ENCODE results near the gene PTPRN2. TPM values are rescaled to one million over a fixed set of nuclear protein-coding genes. Genes with fewer than 3 reads are reported as not detected.

PTPRN2 gene
- total RNA-seq, 1 donor from 2014 or later, result 0.33 TPM

DNA sequence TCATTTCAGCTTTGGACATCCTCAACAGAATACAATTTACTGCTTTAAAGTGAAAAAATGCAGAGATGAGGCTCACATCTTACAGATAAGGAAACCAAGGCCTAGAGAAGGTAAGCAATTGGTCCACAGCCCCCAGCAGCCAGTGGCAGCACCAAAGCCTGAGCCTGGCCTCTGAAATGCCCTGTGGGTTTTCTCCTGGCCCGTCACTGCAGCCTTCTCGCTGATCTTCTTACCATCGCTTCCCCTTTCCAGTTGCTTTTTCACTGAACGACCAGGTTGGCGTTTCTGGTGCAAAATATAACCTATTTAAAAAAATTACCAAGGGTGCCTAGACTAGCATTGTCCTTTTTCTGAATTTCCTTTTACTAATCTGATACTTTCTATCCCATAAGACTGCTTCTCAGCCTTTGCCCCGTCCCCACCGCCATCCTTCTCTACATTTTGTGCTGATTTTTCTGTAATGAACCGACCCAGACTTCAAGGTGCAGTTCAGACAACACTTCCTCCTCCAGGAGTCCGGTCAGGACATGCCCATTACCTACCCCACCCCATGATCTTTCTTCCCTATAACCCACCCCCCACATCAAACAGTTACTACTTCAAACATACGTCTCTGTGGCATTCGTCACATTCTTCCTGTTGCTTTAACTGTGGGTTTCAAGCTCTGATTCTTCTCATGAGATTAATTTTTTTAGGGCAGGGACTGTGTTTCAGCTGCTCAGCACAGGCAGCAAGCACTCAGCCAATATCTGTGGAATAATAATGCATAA is 961.5 kb downstream of the PTPRN2 start:
- DNase-seq (ENCODE audit: low spot score) (no peak), ATAC-seq (no peak)

DNA sequence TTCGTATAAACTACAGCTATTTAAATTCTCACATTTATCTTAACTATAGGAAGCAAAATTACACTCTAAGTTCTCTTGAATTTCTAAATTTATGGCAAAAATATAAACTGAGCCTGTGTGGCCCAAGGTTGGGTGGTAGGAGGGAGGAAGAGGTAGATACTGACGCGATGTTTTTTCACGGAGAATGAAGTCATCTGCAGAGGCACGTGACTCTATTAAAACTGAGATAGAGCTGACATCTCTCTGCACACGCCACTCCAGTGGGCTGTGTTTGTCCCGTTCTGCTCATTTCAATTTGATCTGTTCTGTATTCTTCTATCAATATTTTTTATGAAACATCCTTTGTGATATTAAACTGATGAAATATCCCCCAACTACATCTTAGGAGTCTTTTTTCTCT is 964.1 kb downstream of the PTPRN2 start:
- DNase-seq (ENCODE audit: low spot score) (no peak), ATAC-seq (no peak)

- ATAC-seq (no peak), DNase-seq (ENCODE audit: low spot score) (no peak)
Measured at GRCh38 chr7:157622408-157623205, 965.0 kb downstream of the PTPRN2 start.

DNA sequence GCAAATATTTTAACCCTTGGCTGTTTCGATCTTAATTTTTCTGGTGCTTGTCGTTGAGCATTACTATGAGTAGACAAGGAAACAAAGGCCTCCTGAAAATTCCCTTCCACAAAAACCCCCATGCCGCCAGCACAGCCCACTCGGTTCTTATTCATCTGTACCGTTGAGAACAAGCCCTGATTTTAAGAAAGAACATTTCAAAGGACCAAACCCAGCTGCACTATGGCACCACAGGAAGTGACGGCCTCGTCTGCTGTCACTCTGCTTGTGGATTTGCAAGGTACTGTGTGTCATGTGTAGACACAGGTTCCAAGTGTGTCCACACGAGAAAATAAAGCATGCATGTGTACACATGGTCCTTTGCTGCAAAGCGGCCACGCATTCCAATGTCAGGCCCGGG is 965.6 kb downstream of the PTPRN2 start:
- DNase-seq (ENCODE audit: low spot score) (no peak), ATAC-seq (no peak)

- DNase-seq (ENCODE audit: low spot score) (no peak), ATAC-seq (peak; percentile 51)
Measured at GRCh38 chr7:157621131-157621681, 966.4 kb downstream of the PTPRN2 start.

GRCh38 chr7:157620616-157621015 is 967.0 kb downstream of the PTPRN2 start:
- ATAC-seq (no peak), DNase-seq (ENCODE audit: low spot score) (no peak)

DNA sequence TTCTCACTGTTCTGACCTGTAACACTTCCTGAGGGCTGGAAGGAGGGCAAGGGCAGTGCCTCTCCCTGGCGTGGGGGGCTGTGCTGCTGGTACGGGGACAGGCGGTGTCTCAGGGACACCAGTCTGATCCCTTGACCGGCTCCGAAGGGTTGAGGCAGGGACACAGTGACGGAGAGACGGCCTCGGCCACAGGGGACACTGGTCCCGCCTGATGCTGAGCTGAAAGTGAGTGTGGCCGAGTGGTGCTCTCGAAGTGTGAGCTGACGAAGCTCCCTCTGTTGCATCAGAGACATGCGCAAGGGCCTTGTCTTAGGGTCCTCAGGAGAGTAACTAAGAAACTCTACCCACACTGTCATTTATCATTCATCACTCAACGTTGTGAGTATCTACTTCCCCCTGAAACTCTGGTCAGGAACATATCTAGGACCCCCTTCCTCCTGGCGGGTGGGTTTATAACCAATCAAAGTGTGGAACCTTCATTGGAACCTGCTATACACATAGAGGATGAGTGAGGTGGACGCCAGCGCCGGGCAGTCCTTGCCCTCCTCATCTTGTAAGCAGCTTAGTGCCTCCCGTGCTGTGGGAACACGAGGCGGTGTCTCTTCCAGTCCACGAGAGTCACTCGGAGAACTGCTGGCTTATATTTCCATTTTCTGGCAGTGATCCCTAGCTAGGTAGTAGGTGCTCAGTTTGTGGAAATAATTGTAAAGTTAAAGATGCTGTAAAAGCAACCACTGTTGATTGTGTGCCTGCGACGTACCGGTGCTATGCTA is 967.7 kb downstream of the PTPRN2 start:
- ATAC-seq (no peak), DNase-seq (ENCODE audit: low spot score) (no peak)

DNA sequence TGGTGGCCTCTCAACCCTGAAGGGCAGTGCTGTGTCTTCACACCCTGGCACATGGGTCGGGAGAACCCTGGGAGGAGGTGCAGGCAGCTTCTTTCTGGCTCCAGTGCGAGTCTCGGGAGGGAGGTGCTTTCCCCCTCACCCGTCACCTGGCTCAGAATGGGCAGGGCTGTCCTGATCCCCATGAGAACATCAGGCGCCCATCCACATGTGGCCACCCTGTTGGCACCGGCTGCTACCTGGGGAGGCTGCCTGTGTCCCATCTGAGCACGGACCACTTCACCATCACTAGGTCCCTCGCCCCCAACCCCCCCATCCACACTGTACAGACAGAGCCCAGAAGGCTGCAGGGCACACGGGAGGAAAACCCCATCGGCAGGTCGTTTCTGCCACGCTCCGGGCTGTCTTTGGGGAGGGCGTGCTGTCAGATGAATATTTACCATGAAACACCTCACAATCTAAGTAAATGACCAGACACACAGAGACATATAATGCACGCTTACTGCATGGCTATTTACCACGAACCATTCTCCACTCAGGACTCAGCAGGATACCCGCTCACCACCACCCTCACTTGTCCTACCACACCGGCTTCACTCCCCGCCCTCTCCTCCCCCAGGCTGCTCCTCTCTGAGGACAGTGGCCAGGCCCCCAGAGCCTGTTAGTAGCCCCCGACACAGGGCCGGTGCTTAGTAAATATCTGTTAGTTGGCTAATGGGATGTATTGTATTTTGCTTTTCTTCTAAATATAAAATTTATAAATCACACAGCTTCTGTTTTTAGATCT is 968.6 kb downstream of the PTPRN2 start:
- DNase-seq (ENCODE audit: low spot score) (no peak), ATAC-seq (no peak)

GRCh38 chr7:157618091-157618726 is 969.4 kb downstream of the PTPRN2 start:
- DNase-seq (ENCODE audit: low spot score), result no peak
- ATAC-seq, result no peak

GRCh38 chr7:157617401-157617800 is 970.2 kb downstream of the PTPRN2 start:
- ATAC-seq (no peak), DNase-seq (ENCODE audit: low spot score) (no peak)

DNA sequence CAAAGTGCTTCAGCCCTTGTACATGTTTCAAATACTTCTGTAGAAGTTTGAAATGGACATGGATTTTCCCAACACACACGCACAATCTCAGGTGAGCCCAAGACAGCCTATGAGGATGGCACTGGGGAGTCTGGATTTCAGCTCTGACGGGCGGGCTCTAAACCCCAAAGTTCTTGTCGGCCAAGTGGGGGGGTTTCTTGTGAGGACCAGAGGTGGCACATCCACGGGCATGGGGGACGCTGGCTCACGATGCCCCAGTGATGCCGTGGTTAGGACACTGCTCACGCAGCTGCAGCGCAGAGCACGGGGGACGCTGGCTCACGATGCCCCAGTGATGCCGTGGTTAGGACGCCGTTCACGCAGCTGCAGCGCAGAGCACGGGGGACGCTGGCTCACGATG is 970.7 kb downstream of the PTPRN2 start:
- no peak for ATAC-seq

DNA sequence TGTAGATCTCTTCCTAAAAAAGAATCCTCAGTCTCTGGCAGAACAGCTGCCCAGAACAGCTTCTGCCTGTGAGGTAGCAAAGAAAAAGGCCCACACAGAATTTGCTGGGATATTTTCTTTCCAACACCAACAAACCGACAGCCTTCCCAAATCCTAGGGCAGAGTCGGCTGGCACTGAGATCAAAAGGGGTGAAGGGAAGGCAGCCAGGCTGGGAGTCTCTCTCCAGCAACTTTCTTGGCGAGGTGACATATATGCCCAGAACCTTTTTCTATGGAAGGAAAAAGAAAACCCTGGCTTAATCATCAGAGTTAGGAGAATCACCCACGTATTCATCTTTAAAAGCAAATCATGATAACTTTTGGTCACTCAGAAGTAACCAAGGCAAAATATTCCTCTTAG is 971.2 kb downstream of the PTPRN2 start:
- no peak for DNase-seq (ENCODE audit: low spot score)

More for the DNA sequence above, 970.7 kb downstream of the PTPRN2 start:
- no peak for DNase-seq (ENCODE audit: low spot score)

DNA sequence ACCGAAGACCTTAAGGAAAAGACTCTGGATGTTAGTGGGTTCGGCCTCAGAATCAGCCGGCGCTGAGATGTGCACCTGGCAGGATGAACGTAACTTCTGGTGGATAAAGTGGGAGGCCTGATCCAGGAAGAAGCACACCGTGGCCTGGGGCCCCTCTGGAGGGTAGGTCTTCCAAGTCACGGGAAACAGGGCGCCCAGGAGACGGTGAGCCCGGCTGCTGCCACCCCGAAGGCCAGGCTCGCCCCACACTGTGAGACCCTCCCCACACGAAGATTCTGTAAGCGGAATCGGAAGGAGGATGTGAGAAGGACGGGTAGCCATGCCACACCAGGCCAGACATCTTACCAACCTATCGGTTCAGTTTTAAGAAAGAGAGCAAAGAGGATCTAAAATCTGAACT is 971.8 kb downstream of the PTPRN2 start:
- no peak for ATAC-seq

More for the DNA sequence above, 971.2 kb downstream of the PTPRN2 start:
- ATAC-seq, result no peak

DNA sequence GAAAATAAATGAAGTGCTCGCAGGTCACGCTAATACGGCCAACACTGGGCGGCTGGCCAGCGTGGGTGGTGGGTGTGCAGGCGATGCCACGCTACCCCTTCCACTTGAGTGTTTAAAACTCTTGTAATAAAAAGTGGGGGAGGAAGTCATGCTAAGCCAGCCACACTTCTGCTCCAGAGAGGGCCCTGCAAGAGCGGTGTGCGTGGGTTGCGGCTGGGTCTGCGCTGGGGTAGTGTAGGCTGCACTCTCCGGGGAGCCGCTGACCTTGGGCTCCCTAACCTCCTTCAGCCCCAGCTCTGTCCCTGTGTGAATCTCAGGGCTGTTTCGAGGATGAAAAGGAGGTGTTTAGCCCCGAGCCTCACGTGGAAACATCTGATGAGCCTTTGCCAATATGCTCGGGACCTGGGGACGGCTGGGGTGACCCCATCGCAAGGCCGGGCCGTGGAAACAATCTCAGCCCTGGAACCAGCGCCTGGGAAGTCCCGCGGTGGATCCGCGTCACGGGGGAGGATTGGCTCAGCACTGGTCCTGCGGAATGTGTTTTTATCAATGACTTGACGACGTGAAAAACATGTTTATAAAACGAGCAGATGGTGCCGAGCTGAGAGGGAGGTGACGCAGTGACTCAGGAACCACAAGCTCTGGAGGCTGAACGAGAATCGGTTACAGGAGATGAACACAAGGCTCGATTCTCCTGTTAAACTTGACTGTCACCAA is 972.4 kb downstream of the PTPRN2 start:
- ATAC-seq (no peak), DNase-seq (ENCODE audit: low spot score) (no peak)

More for the DNA sequence above, 971.8 kb downstream of the PTPRN2 start:
- DNase-seq (ENCODE audit: low spot score), result no peak

DNA sequence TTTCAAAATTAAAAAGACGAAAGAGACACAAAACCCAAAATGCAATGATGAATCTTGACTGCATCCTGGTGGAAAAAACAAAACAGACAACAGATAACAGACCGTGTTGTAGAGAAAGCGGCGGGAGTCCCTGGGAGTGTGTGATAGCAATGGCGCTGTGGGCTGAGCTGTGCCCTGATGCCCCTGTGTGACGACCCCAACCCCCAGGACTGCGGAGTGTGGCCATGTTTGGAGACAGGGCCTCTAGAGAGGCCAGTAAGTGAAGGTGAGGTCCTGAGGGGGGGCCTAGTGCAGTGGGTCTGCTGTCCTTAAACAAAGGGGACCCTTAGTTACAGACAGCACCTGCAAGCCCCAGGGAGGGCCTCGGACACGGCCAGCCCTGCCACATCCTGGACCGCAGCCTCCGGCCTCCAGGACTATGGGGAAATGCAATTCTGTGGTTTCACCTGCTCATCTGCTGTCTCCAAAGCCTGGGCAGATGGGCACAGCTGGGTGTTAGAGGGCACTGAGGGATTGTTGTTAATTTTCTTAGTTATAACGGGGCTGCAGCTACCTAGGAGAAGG is 973.1 kb downstream of the PTPRN2 start:
- ATAC-seq, result no peak

GRCh38 chr7:157613575-157614322 is 973.9 kb downstream of the PTPRN2 start:
- ATAC-seq (no peak), DNase-seq (ENCODE audit: low spot score) (no peak)

More for the DNA sequence above, 973.1 kb downstream of the PTPRN2 start:
- DNase-seq (ENCODE audit: low spot score), result no peak

DNA sequence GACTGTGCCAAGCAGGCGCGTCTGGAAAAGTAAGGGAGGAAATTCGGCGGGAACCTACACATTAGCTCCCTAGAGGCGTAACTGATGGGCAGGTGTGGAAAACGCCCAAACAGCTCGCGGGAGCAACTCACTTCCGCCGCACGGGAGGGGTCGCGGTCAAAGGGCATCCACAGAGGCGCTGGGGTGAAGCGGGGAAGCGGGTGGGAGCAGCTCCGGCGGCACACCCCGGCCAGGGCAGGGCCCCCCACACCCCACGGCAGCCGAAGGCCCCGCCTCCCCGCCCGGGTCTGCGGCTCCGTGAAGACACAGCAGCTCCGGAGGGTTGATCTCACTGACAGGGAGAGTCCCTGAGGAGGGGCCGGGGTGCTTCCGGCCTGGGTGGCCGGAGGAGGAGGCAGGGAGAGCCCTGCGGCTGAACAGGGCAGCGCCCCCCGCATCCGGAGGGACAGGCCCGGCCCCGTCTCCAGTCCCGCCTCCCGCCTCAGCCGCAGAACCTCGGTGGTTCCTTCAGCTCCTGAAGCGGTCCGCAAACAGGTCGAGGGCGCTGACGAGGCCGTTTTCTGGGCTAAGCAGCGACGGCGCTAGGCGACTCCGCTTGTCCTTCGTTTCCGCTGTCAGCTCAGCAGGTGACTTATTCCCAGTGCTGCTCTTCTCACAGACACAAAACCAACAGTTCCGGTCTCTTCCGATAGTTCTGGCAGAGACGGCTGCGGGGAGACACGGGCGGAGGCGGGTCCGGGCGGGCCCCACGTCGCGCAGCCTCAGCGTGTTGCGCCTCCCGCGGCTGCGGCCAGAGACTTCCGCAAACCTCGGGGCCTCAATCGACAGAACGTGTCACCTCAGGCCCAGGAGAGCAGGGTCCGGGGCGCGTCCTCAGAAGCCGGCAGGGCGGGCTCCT is 974.7 kb downstream of the PTPRN2 start:
- DNase-seq (ENCODE audit: low spot score), result no peak
- peak; percentile 55 for ATAC-seq
